Muscle of back (tissue), 11 donors: ENCODE data around the gene THEM5. TPM values are rescaled to one million over a fixed set of nuclear protein-coding genes. Genes with fewer than 3 reads are reported as not detected.

Source experiments
- DNase-seq, 3 donors: peaks; one replicate each; pipeline versions ENCODE4 v3.0.0 to v3.0.0-alpha.2; 2013
- polyA plus RNA-seq, 10 donors: library from polyadenylated mRNA; unstranded; fragments of 120-200 nt; gene quantifications; one replicate each; pipeline ENCODE4 v1.2.1, GENCODE V29; 2013; ENCODE audit not compliant: insufficient read length in 10 of 10

Gene THEM5
- polyA plus RNA-seq, 10 donors = 0.21 to 4.2 (median 0.59) TPM

- no peak for DNase-seq
These were observed 52.7 kb downstream of the THEM5 start for GRCh38 chr1:151800830-151801229.

GRCh38 chr1:151799179-151800022 lies 54.1 kb downstream of the THEM5 start:
- no peak for DNase-seq

GRCh38 chr1:151798571-151798970 lies 54.9 kb downstream of the THEM5 start:
- DNase-seq = no peak

Other genes starting within 250 kb of the THEM5 start
- 10 to 100 TPM; 15.8 to 26.2 (median 20.2) TPM for gene SNX27, start 241.7 kb downstream of the THEM5 start, polyA plus RNA-seq
- under 1 TPM; 0.09 to 0.98 (median 0.54) TPM for gene CELF3, start 136.9 kb downstream of the THEM5 start, polyA plus RNA-seq
- 1 to 10 TPM in 2 of 10 donors, under 1 TPM in 5, not detected in 3; 0.59 to 1.8 (median 0.78) TPM for gene RIIAD1, start 132.2 kb downstream of the THEM5 start, polyA plus RNA-seq
- gene MRPL9, start 90.2 kb downstream of the THEM5 start, polyA plus RNA-seq = 10 to 100 TPM; 69.8 to 86.5 (median 74.7) TPM
- 1 to 10 TPM; 3.5 to 5.3 (median 4.5) TPM for gene TDRKH, start 63.2 kb downstream of the THEM5 start, polyA plus RNA-seq
- under 1 TPM; 0.07 to 0.59 (median 0.26) TPM for gene LINGO4, start 48.3 kb downstream of the THEM5 start, polyA plus RNA-seq
- gene RORC, start 21.9 kb downstream of the THEM5 start, polyA plus RNA-seq = 10 to 100 TPM in 2 of 10 donors, 1 to 10 TPM in 8; 1.1 to 12.3 (median 7.4) TPM
- under 1 TPM in 8 of 10 donors, not detected in 2; 0.11 to 0.35 (median 0.16) TPM for gene C2CD4D, start 13.9 kb downstream of the THEM5 start, polyA plus RNA-seq
- 10 to 100 TPM in 8 of 10 donors, 1 to 10 TPM in 2; 8.8 to 23.8 (median 14.7) TPM for gene THEM4, start 55.8 kb upstream of the THEM5 start, polyA plus RNA-seq
- gene S100A10, start 140.1 kb upstream of the THEM5 start, polyA plus RNA-seq = 100 to 1,000 TPM; 195 to 408 (median 272) TPM
- 100 to 1,000 TPM; 144 to 317 (median 205) TPM for gene S100A11, start 183.3 kb upstream of the THEM5 start, polyA plus RNA-seq
- gene TCHHL1, start 235.4 kb upstream of the THEM5 start, polyA plus RNA-seq = not detected